BJ (cell line): ENCODE measurements around the gene LRRC32. TPM values are rescaled to one million over a fixed set of nuclear protein-coding genes. Genes with fewer than 3 reads are reported as not detected.

ENCODE experiments used
- CTCF ChIA-PET: fragments of 350-600 bp; formaldehyde crosslinking; extraction: SDS; loops from one replicate; lab custom pipeline; 2021; ENCODE audit warnings: antibody characterized with exemption, inconsistent platforms; lab: Yijun Ruan, JAX
- POLR2A ChIA-PET: fragments of 300-600 bp; sonication (Branson Sonifier 250); formaldehyde crosslinking; extraction: SDS; loops from one replicate; lab custom pipeline; 2021; ENCODE audit warnings: antibody characterized with exemption; lab: Charles Lee
- DNase-seq: peaks from one replicate; pipeline ENCODE4 v3.0.0-alpha.2; 2011; ENCODE audit warnings: low read depth
- H3K27me3 ChIP-seq: 2 replicates; pipeline ENCODE4 v1.6.0; 2011; ENCODE audit warnings: low read length; ENCODE audit not compliant: control insufficient read depth, insufficient read depth
- H3K36me3 ChIP-seq: 2 replicates; pipeline ENCODE4 v1.5.1; 2011; ENCODE audit warnings: low read length; ENCODE audit not compliant: control insufficient read depth, insufficient read depth
- H3K4me3 ChIP-seq: 2 replicates; pipeline ENCODE4 v1.5.1; 2011; ENCODE audit warnings: low read depth, mild to moderate bottlenecking, control low read depth, low read length
- CTCF ChIP-seq: IDR thresholded peaks from 2 replicates; pipeline ENCODE4 v1.5.1; 2011; ENCODE audit warnings: low read depth, mild to moderate bottlenecking, control low read depth, inconsistent platforms, low read length, moderate library complexity; ENCODE audit not compliant: insufficient read depth
- polyA plus RNA-seq: library from polyadenylated mRNA; depleted of rRNA; stranded (reverse); fragments of >200 nt; gene quantifications from 2 replicates; pipeline ENCODE4 v1.2.3, GENCODE V29; 2011

LRRC32 gene
- polyA plus RNA-seq, 1 experiment, result 1.9 TPM

DNA sequence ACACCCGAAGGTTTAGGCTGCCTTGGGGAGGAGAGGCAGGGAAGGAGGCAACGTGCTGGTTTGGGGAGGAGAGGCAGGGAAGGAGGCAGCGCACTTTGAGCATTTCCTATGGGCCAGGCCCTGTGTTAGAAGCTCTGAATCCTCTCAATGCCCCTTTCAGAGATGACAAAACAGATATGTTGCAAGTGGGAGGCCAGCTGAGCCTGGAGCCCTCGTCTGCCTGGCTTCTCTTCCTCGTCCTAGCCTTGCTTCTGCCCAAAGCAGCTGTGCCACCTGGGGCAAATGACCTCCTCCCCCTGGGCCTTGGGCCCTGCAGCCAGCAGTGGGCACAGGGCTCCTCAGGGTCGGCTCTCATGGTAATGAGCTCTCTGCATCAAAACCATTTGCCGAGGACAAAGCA is 15.3 kb upstream of the LRRC32 start:
- TF ChIP-seq CTCF, result no peak
- no peak overlapping the region for H3K4me3 ChIP-seq
- no peak for DNase-seq
- no peaks in the 10 kb centered on the region for H3K36me3 ChIP-seq
- ChIA-PET CTCF (interaction anchor here (1.1 to 1.7 kb wide), 2 partner anchors 87 to 134 kb away, joined by 7 to 8 read pairs; no protein-coding TSS in a partner anchor), POLR2A (interaction anchor here (0.6 kb wide), 1 partner anchor 371 kb away, joined by 5 read pairs; no protein-coding TSS in a partner anchor)
- H3K27me3 ChIP-seq, result peaks cover 6% of the 10 kb centered on the region

DNA sequence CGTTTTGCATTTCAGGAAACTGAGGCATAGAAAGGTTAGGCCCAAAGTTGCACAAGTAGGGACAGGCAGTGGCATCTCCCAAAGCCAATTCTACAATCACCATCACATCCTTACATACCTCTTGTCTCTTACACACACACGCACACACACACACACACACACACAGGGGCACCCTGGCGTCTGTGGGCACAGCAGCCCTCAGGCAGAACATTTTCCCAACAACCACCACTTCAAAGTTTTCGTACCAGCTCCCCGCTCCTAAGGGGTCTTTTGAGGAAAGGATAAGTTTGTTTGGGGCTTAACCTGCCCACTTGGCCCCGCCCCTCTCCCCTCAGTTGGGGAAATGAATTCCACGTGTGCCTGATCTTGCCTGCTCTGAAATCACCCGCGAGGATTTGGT is 14.7 kb upstream of the LRRC32 start:
- Histone ChIP-seq H3K27me3 (peaks cover 6% of the 10 kb centered on the region), H3K4me3 (no peak overlapping the region), H3K36me3 (no peaks in the 10 kb centered on the region)
- CTCF ChIA-PET, result interaction anchor here (0.6 to 1.7 kb wide), 3 partner anchors 13 to 247 kb away, joined by 3 to 8 read pairs (median 3); no protein-coding TSS in a partner anchor
- POLR2A ChIA-PET, result no interaction called here
- TF ChIP-seq CTCF, result no peak
- DNase-seq, result no peak

DNA sequence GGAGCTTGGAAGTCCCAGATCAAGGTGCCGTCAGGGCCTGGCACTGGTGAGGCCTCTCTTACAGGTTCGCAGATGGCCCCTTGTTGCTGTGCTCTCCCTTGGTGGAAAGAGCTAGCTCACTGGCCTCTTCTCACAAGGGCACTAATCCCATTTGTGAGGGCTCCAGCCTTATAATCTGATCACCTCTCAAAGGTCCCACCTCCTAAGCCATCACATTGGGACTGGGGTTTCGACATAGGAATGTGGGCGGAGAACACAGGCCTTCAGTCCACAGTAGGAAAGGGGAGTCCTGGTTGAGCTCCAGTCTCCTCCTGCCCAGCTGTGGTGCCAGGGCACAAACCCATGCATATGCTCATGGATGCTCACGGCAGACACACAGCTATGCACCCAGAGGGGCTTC is 14.0 kb upstream of the LRRC32 start:
- DNase-seq, result no peak
- no peaks in the 10 kb centered on the region for H3K36me3 ChIP-seq
- ChIA-PET CTCF (interaction anchor here (0.6 to 0.8 kb wide), 2 partner anchors 12 to 247 kb away, joined by 3 read pairs; no protein-coding TSS in a partner anchor), POLR2A (no interaction called here)
- no peak overlapping the region for H3K4me3 ChIP-seq
- TF ChIP-seq CTCF, result no peak
- peaks cover 6% of the 10 kb centered on the region for H3K27me3 ChIP-seq

DNA sequence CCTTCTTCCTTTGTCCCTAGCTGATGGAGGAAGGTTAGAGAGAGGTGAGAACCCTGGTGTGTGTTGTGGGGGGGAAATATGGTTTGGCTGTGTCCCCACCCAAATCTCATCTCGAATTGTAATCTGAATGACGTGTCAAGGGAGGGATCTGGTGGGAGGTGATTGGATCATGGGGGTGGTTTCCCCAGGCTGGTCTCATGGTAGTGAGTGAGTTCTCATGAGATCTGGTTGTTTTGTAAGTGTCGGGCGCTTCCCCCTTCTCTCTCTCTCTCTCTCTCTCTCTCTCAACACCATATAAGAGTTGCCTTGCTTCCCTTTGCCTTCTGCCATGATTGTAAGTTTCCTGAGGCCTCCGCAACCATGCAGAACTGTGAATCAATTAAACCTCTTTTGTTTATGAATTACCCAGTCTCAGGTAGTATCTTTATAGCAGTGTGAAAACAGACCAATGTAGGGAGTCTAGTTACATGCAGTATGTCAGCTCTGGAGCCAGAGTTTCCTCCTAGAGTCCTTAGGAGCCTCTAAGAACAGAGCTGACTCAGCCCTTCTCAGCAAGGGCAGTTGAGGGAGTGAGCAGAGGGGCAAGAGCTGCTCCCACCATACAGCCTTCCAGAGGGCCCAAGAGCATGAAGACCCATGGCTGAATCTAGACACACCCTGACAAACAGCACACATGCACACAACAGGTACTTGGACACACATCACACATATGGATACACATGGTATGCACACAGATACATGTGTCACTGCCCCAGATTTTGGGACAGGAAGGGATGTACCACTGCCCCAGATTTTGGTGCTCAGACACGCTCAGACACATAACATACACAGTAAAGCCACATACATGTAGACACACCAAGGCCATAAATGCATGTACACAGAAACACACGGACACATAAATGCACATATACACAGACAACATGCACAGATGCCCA is 12.9 kb upstream of the LRRC32 start:
- ChIA-PET CTCF (interaction anchor here (2.3 kb wide), 1 partner anchor 85 kb away, joined by 11 read pairs; no protein-coding TSS in a partner anchor), POLR2A (no interaction called here)
- Histone ChIP-seq H3K27me3 (peaks cover 6% of the 10 kb centered on the region), H3K36me3 (no peaks in the 10 kb centered on the region), H3K4me3 (no peak overlapping the region)
- DNase-seq, result no peak
- TF ChIP-seq CTCF, result no peak

- Histone ChIP-seq H3K27me3 (peaks cover 8% of the 10 kb centered on the region), H3K4me3 (no peak overlapping the region), H3K36me3 (no peaks in the 10 kb centered on the region)
- ChIA-PET POLR2A (no interaction called here), CTCF (interaction anchor here (2.3 kb wide), 1 partner anchor 84 kb away, joined by 11 read pairs; no protein-coding TSS in a partner anchor)
- DNase-seq, result no peak
- no peak for TF ChIP-seq CTCF
These were observed 12.1 kb upstream of the LRRC32 start for GRCh38 chr11:76682684-76683083.
